Caco-2 (cell line): Measurements from ENCODE around the gene KRT6C. TPM values are rescaled to one million over a fixed set of nuclear protein-coding genes. Genes with fewer than 3 reads are reported as not detected.

Experiments used
- BruUV-seq: library from RNA; stranded (reverse); fragments of 400-500 nt; replicated peaks from 2 replicates; lab custom pipeline; 2021; lab: Mats Ljungman, UMichigan
- CTCF ChIA-PET: fragments of 300-600 bp; sonication (Branson Sonifier 250); formaldehyde crosslinking; loops from one replicate; lab custom pipeline; 2022; ENCODE audit warnings: antibody characterized with exemption; lab: Charles Lee
- POLR2A ChIA-PET: fragments of 300-600 bp; sonication (Branson Sonifier 250); formaldehyde crosslinking; loops from one replicate; lab custom pipeline; 2022; ENCODE audit warnings: antibody characterized with exemption; lab: Charles Lee
- DNase-seq, 2 experiments: peaks; one replicate each; pipeline versions ENCODE4 v3.0.0 to v3.0.0-alpha.2; 2020 to 2022
- H3K27me3 ChIP-seq: replicated peaks from 2 replicates; pipeline ENCODE4 v1.6.0; 2011; ENCODE audit warnings: low read length; ENCODE audit not compliant: control insufficient read depth, insufficient read depth
- H3K36me3 ChIP-seq: 2 replicates; pipeline ENCODE4 v1.5.1; 2011; ENCODE audit warnings: low read length; ENCODE audit not compliant: control insufficient read depth, insufficient read depth
- H3K4me1 ChIP-seq: fragments of 250-450 bp; sonication (Bioruptor Pico); 2 replicates; pipeline ENCODE4 v1.5.1; 2020; ENCODE audit warnings: mild to moderate bottlenecking
- H3K4me3 ChIP-seq: 2 replicates; pipeline ENCODE4 v1.5.1; 2011; ENCODE audit warnings: low read depth, mild to moderate bottlenecking, control low read depth, low read length
- H3K9me3 ChIP-seq: fragments of 250-450 bp; sonication (Bioruptor Pico); 2 replicates; pipeline ENCODE4 v1.5.1; 2020; ENCODE audit warnings: mild to moderate bottlenecking, moderate library complexity
- H3K27ac Mint-ChIP-seq: one replicate; pipeline ENCODE4 v1.8.0; 2022; ENCODE audit warnings: mixed read lengths; ENCODE audit not compliant: unreplicated experiment
- H3K27me3 Mint-ChIP-seq: one replicate; pipeline ENCODE4 v1.8.0; 2022; ENCODE audit warnings: mixed read lengths; ENCODE audit not compliant: insufficient read depth, unreplicated experiment
- H3K36me3 Mint-ChIP-seq: one replicate; pipeline ENCODE4 v1.8.0; 2022; ENCODE audit warnings: mild to moderate bottlenecking, mixed read lengths; ENCODE audit not compliant: insufficient read depth, unreplicated experiment
- H3K4me1 Mint-ChIP-seq: one replicate; pipeline ENCODE4 v1.8.0; 2022; ENCODE audit warnings: low read depth, mixed read lengths; ENCODE audit not compliant: unreplicated experiment
- H3K4me3 Mint-ChIP-seq: one replicate; pipeline ENCODE4 v1.8.0; 2022; ENCODE audit warnings: mild to moderate bottlenecking, moderate library complexity, mixed read lengths; ENCODE audit not compliant: unreplicated experiment
- H3K9me3 Mint-ChIP-seq: one replicate; pipeline ENCODE4 v1.8.0; 2022; ENCODE audit warnings: mixed read lengths; ENCODE audit not compliant: unreplicated experiment
- CTCF ChIP-seq, 2 experiments: fragments of 200-600 bp in 1 of 2; IDR thresholded peaks; 1 replicate in 1 of 2; 2 replicates in 1 of 2; pipeline versions ENCODE4 v1.5.1 to v1.8.0; 2011 to 2022; ENCODE audit warnings: antibody characterized with exemption in 1 of 2, control low read depth in 1 of 2, inconsistent platforms in 1 of 2, low read depth in 1 of 2, low read length in 1 of 2, mild to moderate bottlenecking in 1 of 2, moderate library complexity in 1 of 2; ENCODE audit not compliant: insufficient read depth in 1 of 2, severe bottlenecking in 1 of 2, unreplicated experiment in 1 of 2
- intact Hi-C: fragments of 100-400 bp; cut with micrococcal nuclease; formaldehyde crosslinking; loops from one replicate; pipeline ENCODE4 v1.10.0; 2022; ENCODE audit not compliant: unreplicated experiment
- total RNA-seq: library from RNA; stranded (reverse); gene quantifications from 2 replicates; pipeline ENCODE4 v1.2.3, GENCODE V29; 2022

KRT6C gene
- total RNA-seq, 1 experiment from 2014 or later = not detected

- POLR2A ChIA-PET = no interaction called here
- DNase-seq = no peak
- Histone ChIP-seq H3K9me3 (peaks cover 8% of the 10 kb centered on the region; the same call in 1 of the 2 replicates), H3K4me3 (no peak overlapping the region), H3K36me3 (no peaks in the 10 kb centered on the region), H3K27me3 (no peaks in the 10 kb centered on the region), H3K4me1 (no peaks in the 10 kb centered on the region)
- Mint-ChIP-seq H3K4me1 (no peaks in the 10 kb centered on the region), H3K9me3 (peaks cover 12% of the 10 kb centered on the region), H3K27me3 (peaks cover 24% of the 10 kb centered on the region), H3K36me3 (no peaks in the 10 kb centered on the region), H3K27ac (no peak overlapping the region), H3K4me3 (no peak overlapping the region)
- no TSS peak for BruUV-seq
- TF ChIP-seq CTCF (IDR thresholded peaks at IDR 0.05; ENCODE audit: insufficient read depth in 1 of 2, low read depth in 1 of 2, low read length in 1 of 2, severe bottlenecking in 1 of 2, unreplicated experiment in 1 of 2) = no peak
- CTCF ChIA-PET = no interaction called here
- intact Hi-C loops = no loop called here
Measured at GRCh38 chr12:52486166-52487105, 12.8 kb upstream of the KRT6C start.

GRCh38 chr12:52480073-52480472 is 6.5 kb upstream of the KRT6C start:
- H3K4me1 Mint-ChIP-seq = no peaks in the 10 kb centered on the region
- no peak overlapping the region for H3K4me3 Mint-ChIP-seq
- H3K36me3 Mint-ChIP-seq = no peaks in the 10 kb centered on the region
- POLR2A ChIA-PET = interaction anchor here (0.7 kb wide), 1 partner anchor 210 kb away, joined by 3 read pairs; no protein-coding TSS in a partner anchor
- H3K9me3 ChIP-seq = peaks cover 4% of the 10 kb centered on the region; the same call in 1 of the 2 replicates
- intact Hi-C loops = no loop called here
- H3K36me3 ChIP-seq = no peaks in the 10 kb centered on the region
- H3K9me3 Mint-ChIP-seq = peaks cover 35% of the 10 kb centered on the region
- DNase-seq = no peak
- H3K27me3 ChIP-seq = no peaks in the 10 kb centered on the region
- H3K27ac Mint-ChIP-seq = no peak overlapping the region
- H3K4me1 ChIP-seq = no peaks in the 10 kb centered on the region
- no peak for TF ChIP-seq CTCF (IDR thresholded peaks at IDR 0.05; ENCODE audit: insufficient read depth in 1 of 2, low read depth in 1 of 2, low read length in 1 of 2, severe bottlenecking in 1 of 2, unreplicated experiment in 1 of 2)
- CTCF ChIA-PET = no interaction called here
- peaks cover 11% of the 10 kb centered on the region for H3K27me3 Mint-ChIP-seq
- no TSS peak for BruUV-seq
- no peak overlapping the region for H3K4me3 ChIP-seq

- H3K4me1 ChIP-seq = no peaks in the 10 kb centered on the region
- ChIA-PET CTCF (no interaction called here), POLR2A (no interaction called here)
- no peak overlapping the region for H3K27ac Mint-ChIP-seq
- DNase-seq = no peak
- H3K9me3 ChIP-seq = no peaks in the 10 kb centered on the region
- no peaks in the 10 kb centered on the region for H3K4me1 Mint-ChIP-seq
- intact Hi-C loops = no loop called here
- peaks cover 29% of the 10 kb centered on the region for H3K9me3 Mint-ChIP-seq
- no peak overlapping the region for H3K4me3 Mint-ChIP-seq
- H3K27me3 ChIP-seq = no peaks in the 10 kb centered on the region
- no peak for TF ChIP-seq CTCF (IDR thresholded peaks at IDR 0.05; ENCODE audit: insufficient read depth in 1 of 2, low read depth in 1 of 2, low read length in 1 of 2, severe bottlenecking in 1 of 2, unreplicated experiment in 1 of 2)
- H3K36me3 Mint-ChIP-seq = no peaks in the 10 kb centered on the region
- peaks cover 2% of the 10 kb centered on the region for H3K27me3 Mint-ChIP-seq
- no peak overlapping the region for H3K4me3 ChIP-seq
- no TSS peak for BruUV-seq
- no peaks in the 10 kb centered on the region for H3K36me3 ChIP-seq
Measured at GRCh38 chr12:52477651-52478050, 4.0 kb upstream of the KRT6C start.
